Neural cell (in vitro differentiated cells): Measurements from ENCODE around the gene AGRP. TPM values are rescaled to one million over a fixed set of nuclear protein-coding genes. Genes with fewer than 3 reads are reported as not detected.

Experiments used
- H2AFZ ChIP-seq: fragments of 200-600, 300-800 bp; sonication (generic), shearing (Covaris generic); 2 replicates; pipeline ENCODE4 v1.6.0; 2014; ENCODE audit warnings: low read depth, mild to moderate bottlenecking, antibody characterized with exemption, low read length, moderate library complexity
- H3F3A ChIP-seq: fragments of 200-600 bp; shearing (Covaris generic); 2 replicates; pipeline ENCODE4 v1.6.1; 2016; ENCODE audit warnings: mild to moderate bottlenecking, moderate library complexity, mixed read lengths, antibody characterized with exemption, low read length; ENCODE audit not compliant: insufficient read depth, poor library complexity, severe bottlenecking
- H3K27ac ChIP-seq: fragments of 200-600, 300-800 bp; sonication (generic), shearing (Covaris generic); 2 replicates; pipeline ENCODE4 v1.5.1; 2014; ENCODE audit warnings: mild to moderate bottlenecking, low read length, moderate library complexity
- H3K27me3 ChIP-seq: fragments of 300-800, 200-600 bp; sonication (generic), shearing (Covaris generic); 2 replicates; pipeline ENCODE4 v1.6.0; 2014; ENCODE audit warnings: mild to moderate bottlenecking, low read depth, low read length, moderate library complexity; ENCODE audit not compliant: insufficient read depth
- H3K36me3 ChIP-seq: fragments of 300-800, 200-600 bp; sonication (generic), shearing (Covaris generic); 2 replicates; pipeline ENCODE4 v1.5.1; 2014; ENCODE audit warnings: mild to moderate bottlenecking, antibody characterized with exemption, low read length, moderate library complexity; ENCODE audit not compliant: insufficient read depth
- H3K4me2 ChIP-seq: fragments of 300-800, 200-600 bp; sonication (generic), shearing (Covaris generic); 2 replicates; pipeline ENCODE4 v1.6.0; 2014; ENCODE audit warnings: mild to moderate bottlenecking, low read length
- H3K4me3 ChIP-seq: fragments of 300-800, 200-600 bp; sonication (generic), shearing (Covaris generic); 2 replicates; pipeline ENCODE4 v1.5.1; 2014; ENCODE audit warnings: mild to moderate bottlenecking, low read length, moderate library complexity
- H3K79me2 ChIP-seq: fragments of 200-600 bp; shearing (Covaris generic); replicated peaks from 2 replicates; pipeline ENCODE4 v1.6.0; 2014; ENCODE audit warnings: mild to moderate bottlenecking, low read length, moderate library complexity; ENCODE audit not compliant: insufficient read depth
- H3K9ac ChIP-seq: fragments of 300-800, 200-600 bp; sonication (generic), shearing (Covaris generic); 2 replicates; pipeline ENCODE4 v1.6.1; 2016; ENCODE audit warnings: mild to moderate bottlenecking, low read length, mixed read lengths
- H3K9me2 ChIP-seq: fragments of 200-600 bp; shearing (Covaris generic); 2 replicates; pipeline ENCODE4 v1.6.1; 2016; ENCODE audit warnings: mild to moderate bottlenecking, low read length, mixed read lengths; ENCODE audit not compliant: insufficient read depth
- H3K9me3 ChIP-seq: fragments of 200-600, 300-800 bp; sonication (generic), shearing (Covaris generic); 2 replicates; pipeline ENCODE4 v1.6.1; 2016; ENCODE audit warnings: mild to moderate bottlenecking, mixed run types, low read length, moderate library complexity, mixed read lengths
- H4K20me1 ChIP-seq: fragments of 200-600 bp; shearing (Covaris generic); 2 replicates; pipeline ENCODE4 v1.6.1; 2016; ENCODE audit warnings: mild to moderate bottlenecking, mixed run types; ENCODE audit not compliant: insufficient read depth
- CTCF ChIP-seq: fragments of 450-650 bp; IDR thresholded peaks from 2 replicates; pipeline ENCODE4 v1.5.1; 2014; ENCODE audit warnings: antibody characterized with exemption, mild to moderate bottlenecking, moderate library complexity; ENCODE audit not compliant: poor library complexity, severe bottlenecking
- EP300 ChIP-seq: fragments of 450-650 bp; conservative IDR thresholded peaks from 2 replicates; pipeline ENCODE4 v1.6.1; 2014; ENCODE audit warnings: antibody characterized with exemption, mild to moderate bottlenecking, moderate library complexity; ENCODE audit not compliant: poor library complexity, severe bottlenecking
- EZH2 ChIP-seq: fragments of 200-600, 300-800 bp; shearing (Covaris generic), sonication (generic); IDR thresholded peaks from 2 replicates; pipeline ENCODE4 v1.6.1; 2014; ENCODE audit warnings: antibody characterized with exemption, low read length, borderline replicate concordance, mild to moderate bottlenecking; ENCODE audit not compliant: insufficient read depth, poor library complexity, severe bottlenecking
- MXI1 ChIP-seq: fragments of 450-650 bp; conservative IDR thresholded peaks from 2 replicates; pipeline ENCODE4 v1.6.1; 2014; ENCODE audit warnings: antibody characterized with exemption, mild to moderate bottlenecking; ENCODE audit not compliant: poor library complexity, severe bottlenecking
- POLR2AphosphoS5 ChIP-seq: IDR thresholded peaks from 2 replicates; pipeline ENCODE4 v1.6.1; 2012
- RAD21 ChIP-seq: fragments of 450-650 bp; conservative IDR thresholded peaks from 2 replicates; pipeline ENCODE4 v1.6.1; 2014; ENCODE audit warnings: antibody characterized with exemption, mild to moderate bottlenecking, moderate library complexity
- REST ChIP-seq: IDR thresholded peaks from 2 replicates; pipeline ENCODE4 v1.6.1; 2012; ENCODE audit warnings: borderline replicate concordance
- SMC3 ChIP-seq: fragments of 450-650 bp; conservative IDR thresholded peaks from 2 replicates; pipeline ENCODE4 v1.6.1; 2014; ENCODE audit warnings: antibody characterized with exemption, mild to moderate bottlenecking, moderate library complexity; ENCODE audit not compliant: poor library complexity
- TAF1 ChIP-seq: IDR thresholded peaks from 2 replicates; pipeline ENCODE4 v1.6.1; 2012; ENCODE audit warnings: low read depth
- polyA plus RNA-seq: library from polyadenylated mRNA; depleted of rRNA; stranded (reverse); fragments of >200 nt; gene quantifications from 2 replicates; pipeline ENCODE4 v1.2.3, GENCODE V29; 2014

The AGRP gene
- polyA plus RNA-seq, 1 donor from 2014 or later, result not detected

- Histone ChIP-seq H3K4me2 (no peak overlapping the region), H3F3A (no peaks in the 10 kb centered on the region), H3K9me2 (no peaks in the 10 kb centered on the region), H3K27ac (no peak overlapping the region), H3K36me3 (no peaks in the 10 kb centered on the region), H3K9ac (no peak overlapping the region), H3K27me3 (no peaks in the 10 kb centered on the region), H3K9me3 (no peaks in the 10 kb centered on the region), H3K4me3 (no peak overlapping the region), H4K20me1 (no peaks in the 10 kb centered on the region), H2AFZ (no peak overlapping the region), H3K79me2 (peaks cover 24% of the 10 kb centered on the region)
- TF ChIP-seq EZH2 (no peak), TAF1 (no peak), REST (no peak), POLR2AphosphoS5 (no peak), EP300 (no peak), RAD21 (no peak), CTCF (no peak), MXI1 (no peak), SMC3 (no peak)
Measured at GRCh38 chr16:67470359-67470758, 13.0 kb downstream of the AGRP start.

- Histone ChIP-seq H3K79me2 (peaks cover 15% of the 10 kb centered on the region), H3K9me2 (no peaks in the 10 kb centered on the region), H3K4me2 (no peak overlapping the region), H3F3A (no peaks in the 10 kb centered on the region), H3K9ac (no peak overlapping the region), H4K20me1 (no peaks in the 10 kb centered on the region), H3K27me3 (no peaks in the 10 kb centered on the region), H3K9me3 (no peaks in the 10 kb centered on the region), H3K27ac (no peak overlapping the region), H3K4me3 (no peak overlapping the region), H3K36me3 (no peaks in the 10 kb centered on the region), H2AFZ (no peak overlapping the region)
- TF ChIP-seq EZH2, result no peak
- TF ChIP-seq MXI1, result no peak
- TF ChIP-seq EP300, result no peak
- TF ChIP-seq CTCF, result no peak
- no peak for TF ChIP-seq POLR2AphosphoS5
- no peak for TF ChIP-seq RAD21
- no peak for TF ChIP-seq SMC3
Measured at GRCh38 chr16:67468731-67469130, 14.6 kb downstream of the AGRP start.
